Fibroblast of skin of right biceps (primary cell): ENCODE results near the gene RYR3.

Experiments
- DNase-seq: peaks from one replicate; pipeline ENCODE4 v3.0.0-alpha.2; 2013

The RYR3 gene

DNA sequence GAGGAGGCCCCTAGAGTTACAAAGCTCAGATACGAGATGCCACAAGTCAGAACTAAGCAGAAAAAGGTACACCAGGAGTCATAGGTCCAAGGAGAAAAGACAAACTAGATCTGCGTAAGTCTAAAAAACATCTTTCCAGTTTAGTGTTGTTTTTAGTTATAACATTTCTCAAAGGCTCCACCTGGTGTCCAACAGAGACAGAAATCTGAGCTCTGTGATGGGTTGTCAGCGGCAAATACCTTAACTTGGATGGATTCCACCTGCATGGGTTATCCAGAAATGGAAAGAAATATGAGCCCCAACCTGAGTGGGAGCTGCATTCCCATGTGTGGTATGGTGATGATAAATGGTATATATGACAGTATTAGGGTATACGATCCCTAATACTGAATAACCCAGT, 418.9 kb downstream of the RYR3 start:
- DNase-seq, result no peak

DNA sequence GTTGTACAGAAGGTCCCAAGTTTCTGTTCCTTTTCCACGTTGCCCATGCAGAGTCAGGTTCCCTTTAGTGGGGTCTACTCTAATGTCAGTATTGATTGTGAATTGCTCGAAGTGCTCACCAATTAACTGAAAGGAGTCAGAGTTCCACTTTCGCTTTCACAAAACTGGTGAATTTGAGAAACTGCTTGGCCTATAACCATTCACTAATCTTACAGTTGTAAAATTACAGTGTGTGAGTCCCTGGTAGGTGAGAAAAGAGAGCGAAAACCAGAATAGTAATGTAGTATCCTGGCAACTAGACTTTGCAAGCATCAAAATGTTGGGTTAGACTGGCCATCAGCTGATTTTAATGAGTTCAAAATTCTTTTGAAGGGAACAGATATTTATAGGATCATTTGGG, 420.0 kb downstream of the RYR3 start:
- DNase-seq, result no peak

DNA sequence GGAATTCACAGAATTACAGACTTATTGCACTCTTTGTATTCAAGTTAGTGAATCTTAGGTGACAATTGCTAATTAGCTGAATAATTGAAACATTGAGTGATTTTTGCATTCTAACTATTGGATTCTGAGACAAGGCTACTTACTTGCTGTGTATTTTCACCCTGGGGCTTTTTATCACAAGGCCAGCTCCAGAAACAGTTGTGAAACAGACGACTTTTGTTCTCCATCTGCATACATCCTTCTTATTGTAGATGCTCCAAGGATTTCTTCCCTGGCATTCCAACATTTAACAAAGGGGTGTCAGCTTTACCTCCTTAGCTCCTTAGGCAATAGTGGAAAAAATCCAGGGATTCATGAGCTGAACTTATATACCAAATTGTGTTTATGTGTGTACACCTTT, 424.4 kb downstream of the RYR3 start:
- DNase-seq, result no peak

DNA sequence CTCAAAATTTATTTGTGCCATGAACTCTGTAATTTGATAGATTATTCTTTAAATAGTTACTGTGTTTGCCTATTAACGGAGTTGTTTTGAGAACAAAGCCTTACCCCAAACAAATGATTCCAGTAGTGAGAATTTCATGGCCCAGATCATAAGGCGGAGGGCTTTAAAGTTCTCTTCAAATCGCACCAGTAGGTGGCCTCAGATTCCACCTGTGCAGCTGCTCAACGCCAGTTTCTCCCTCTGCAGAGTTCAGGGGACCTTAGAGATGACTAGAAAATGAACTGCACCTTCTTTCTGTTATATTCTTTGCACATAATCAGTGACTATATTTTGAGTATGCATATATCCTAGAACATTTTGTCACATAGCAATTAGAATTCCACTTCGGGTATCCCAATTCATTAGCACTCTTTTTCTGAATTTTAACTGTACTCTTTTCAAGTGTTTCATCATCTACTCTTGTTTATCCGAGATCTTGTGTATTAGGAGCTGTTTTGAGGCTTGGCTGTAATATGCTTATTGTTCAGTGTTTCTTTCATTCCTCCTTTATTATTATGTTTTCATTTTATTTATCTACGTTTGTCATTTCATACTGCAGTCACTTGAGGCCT, 425.0 kb downstream of the RYR3 start:
- DNase-seq, result peak; percentile 22

DNA sequence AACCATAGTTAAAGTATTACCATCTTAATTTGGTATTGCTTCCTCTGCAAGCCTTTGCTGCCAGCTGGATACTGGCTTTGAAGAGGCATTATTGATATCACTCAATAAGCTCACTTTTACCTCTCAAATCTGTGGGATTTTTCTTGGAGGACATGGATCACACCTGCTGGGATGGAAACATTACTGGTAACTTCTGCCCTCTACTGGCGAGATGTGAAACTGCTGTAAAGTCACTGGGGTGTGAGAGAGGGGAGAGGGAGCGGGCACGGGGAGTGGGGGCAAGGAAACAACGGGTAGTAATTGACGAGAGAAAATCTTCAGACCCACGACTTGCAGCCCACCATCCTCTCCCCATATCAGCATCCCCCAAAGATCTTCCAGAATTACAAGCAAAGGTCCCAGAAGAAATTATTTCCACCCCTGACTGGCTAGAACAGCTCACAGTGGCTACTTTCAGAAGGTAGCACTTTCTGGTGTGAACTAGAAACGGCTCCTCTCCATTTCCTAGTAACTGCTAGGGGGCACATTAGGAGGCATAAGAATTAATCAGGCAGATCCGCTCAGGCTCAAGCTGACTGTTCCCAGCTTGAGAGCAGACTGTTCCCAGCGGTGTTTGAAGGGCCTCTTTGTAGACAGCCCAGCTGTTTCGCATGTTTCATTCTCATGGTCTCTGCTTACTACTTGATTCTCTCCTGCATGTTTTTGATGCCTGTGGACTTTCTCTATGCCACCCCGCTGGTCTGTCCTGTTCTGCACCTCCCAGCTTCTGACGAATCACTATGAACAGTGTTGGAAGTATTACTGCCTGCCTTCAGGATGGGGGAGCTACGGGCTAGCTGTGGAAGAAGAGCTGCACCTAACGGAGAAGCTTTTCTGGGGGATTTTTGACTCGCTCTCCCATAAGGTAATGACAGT, 427.2 kb downstream of the RYR3 start:
- peak; percentile 15 for DNase-seq

DNA sequence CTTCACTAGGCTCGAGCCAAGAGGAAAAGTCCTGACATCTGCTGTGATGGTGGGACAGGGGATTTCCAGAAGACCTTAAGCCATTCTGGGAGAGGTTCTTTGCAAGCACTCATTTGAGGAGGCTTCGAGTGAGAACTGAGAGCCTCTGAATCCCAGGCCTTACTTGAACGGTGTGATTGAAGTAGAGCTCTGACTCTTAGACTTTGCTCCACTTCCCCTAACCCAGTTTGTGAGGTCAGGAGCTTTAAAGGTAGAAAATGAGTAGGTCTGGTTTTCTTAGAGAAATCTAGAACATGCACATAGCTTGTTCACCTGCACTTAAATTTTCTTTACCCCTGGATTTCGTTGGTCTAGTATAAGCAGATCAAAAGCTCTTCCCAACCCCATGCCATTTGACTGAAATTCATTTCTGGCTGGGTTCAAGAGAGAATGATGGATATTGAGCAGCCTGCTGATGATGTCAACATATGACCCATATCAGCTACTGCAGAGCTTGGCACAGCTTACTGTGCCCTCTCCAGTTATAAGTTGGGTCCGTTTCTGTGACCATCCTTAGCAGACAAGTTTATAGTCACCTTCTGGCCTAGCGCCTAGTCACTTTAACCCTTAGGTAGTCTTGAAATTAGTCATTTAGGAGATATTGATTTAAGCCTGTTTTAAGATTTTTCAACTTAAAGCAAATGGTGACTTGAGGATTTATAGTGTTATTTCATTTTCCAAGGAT, 428.3 kb downstream of the RYR3 start:
- no peak for DNase-seq

DNA sequence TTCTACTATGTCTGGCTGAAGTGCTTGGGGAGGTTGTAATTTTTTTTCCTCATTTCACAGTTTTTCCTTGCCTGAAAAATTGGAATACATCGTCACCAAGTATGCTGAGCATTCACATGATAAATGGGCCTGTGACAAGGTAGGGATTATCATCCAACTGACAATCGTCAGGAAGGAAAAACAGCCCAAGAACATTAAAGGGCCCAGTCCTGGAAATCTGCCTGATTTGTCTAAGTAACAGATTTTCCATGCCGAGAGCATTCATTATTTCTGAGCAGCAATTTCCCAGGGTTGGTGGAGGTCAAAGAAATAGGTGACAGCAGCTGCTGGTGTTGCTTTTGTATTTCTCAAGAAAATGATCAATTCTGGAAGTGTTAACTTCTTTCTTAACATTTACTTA, 431.5 kb downstream of the RYR3 start:
- DNase-seq, result no peak

DNA sequence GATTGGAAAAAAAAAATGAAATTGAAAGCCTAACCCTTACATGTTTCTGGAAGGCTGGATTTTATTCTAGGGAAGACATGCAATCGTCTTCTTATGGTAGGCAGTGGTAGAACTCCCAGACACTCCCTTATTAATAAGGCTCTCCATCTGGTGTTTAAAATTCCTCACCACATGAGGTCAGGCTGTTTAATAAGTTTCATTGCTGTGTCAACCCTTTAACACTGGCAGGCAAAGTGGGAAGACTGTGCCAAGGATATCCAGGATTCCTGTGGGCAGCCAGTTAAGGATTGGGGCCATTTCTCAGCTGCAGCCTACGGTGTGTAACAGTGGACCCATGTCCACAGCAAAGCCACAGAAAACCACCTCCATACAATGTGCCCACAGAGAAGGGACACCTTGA, 432.0 kb downstream of the RYR3 start:
- peak; percentile 17 for DNase-seq

DNA sequence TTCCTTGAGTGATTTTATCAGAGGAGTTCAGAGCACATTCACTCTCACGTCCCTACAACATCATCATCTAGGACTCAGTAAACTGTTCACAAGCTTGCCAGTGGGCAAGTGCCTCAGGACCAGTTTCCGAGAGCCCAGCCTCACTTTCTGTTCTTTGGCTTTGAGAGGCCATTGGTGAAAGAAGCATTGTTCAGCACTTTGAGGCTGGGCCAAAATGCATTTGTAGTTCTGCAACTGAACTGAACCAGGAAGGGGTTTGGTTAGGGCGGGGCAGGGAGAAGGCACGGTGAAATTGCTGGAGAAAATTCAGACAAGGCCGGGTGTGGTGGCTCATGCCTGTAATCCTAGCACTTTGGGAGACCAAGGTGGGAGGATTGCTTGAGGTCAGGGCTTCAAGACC, 435.4 kb downstream of the RYR3 start:
- DNase-seq, result no peak

DNA sequence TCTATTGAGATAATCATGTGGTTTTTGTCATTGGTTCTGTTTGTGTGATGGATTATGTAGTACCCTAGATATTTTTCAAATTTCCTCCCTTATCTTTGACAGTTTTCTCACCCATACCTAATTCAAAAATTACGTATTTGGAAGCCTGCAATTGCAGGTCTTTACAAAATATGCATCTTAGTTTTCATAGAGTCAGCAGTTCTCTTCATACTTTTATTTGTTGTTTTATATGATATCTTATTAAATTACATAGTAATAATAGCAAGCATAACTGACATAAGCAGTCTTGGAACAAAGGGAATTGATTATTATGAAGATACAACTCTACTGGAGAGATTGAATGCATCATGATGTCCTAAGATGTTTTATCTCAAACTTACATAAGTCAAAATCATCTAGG, 442.2 kb downstream of the RYR3 start:
- no peak for DNase-seq

DNA sequence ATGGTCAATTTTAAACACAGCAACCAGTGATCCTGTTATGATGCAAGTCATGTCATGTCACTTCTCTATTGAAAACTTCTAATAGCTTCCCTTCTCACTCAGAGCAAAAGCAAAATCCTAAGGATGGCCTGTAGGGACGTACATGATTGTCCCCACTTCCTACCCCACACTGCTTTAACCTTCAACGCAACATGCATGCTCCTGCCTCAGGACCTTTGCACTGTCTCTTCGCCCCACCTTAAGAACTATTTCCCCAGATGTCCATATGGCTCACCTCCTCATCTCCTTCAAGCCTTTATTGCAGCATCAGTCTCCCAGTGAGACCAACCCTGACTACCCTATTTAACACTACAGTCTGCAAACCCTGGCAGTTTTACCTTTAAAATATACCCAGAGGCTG, 443.5 kb downstream of the RYR3 start:
- no peak for DNase-seq

DNA sequence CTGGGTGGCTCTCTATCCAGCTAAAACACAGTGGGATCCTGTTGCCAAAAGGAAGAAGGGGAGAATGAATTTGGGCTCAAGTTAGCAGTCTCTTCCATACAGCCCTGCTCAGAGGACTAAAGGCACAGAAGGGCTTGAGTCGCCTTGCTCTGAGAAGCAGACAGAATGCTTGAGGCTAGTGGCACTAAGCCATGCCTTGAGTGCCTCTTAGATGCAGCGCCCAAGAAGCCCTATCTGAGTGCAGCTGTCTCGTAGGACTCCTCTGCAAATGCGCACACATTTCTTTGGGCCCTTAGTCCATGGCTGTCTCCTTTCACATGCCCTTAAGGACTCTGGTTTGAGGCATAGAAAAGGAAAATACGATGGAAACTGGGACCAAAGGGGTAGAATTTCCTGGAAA, 446.2 kb downstream of the RYR3 start:
- DNase-seq, result no peak

DNA sequence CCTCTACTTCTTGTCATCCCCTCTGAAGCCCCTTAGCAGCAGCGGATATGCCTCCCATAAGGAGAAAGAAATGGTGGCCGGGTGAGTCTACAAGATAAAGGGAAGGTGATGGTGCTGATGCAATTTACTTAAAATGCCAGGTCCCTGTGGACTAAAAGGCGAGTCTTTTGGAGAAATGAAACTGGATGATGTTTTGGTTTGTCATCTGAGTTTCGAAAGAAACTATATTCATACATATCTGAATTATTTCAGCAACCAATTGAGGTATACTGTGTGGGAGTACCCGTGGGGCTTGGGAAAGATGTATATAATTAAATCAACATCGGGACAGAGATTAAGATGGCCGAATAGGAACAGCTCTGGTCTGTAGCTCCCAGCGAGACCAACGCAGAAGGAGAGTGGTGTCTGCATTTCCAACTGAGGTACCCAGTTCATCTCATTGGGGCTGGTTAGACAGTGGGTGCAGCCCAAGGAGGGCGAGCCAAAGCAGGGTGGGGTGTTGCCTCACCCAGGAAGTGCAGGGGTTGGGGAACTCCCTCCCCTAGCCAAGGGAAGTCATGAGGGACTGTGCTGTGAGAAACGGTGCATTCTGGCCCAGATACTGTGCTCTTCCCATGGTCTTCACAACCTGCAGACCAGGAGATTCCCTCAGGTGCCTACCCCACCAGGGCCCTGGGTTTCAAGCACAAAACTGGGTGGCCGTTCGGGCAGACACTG, 446.9 kb downstream of the RYR3 start:
- DNase-seq, result no peak

DNA sequence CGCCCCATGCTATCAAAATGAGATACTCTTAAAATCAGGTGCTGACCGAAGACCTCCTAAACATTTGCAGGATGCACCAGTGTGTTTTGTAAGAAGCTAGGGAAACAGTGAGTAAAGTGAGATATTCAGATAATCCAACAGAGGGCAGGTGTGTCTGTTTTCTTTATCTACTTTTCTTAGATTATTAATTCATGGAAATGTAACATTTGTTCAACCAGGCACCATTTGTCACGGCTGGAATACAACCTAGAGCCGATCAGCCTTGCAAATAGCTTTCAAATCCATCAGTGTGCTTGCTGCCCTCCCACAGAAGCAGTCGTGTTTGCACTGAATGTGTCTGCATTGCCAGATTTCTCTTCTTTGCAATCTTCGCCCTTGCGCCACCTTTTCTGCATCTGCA, 455.6 kb downstream of the RYR3 start:
- DNase-seq, result no peak

DNA sequence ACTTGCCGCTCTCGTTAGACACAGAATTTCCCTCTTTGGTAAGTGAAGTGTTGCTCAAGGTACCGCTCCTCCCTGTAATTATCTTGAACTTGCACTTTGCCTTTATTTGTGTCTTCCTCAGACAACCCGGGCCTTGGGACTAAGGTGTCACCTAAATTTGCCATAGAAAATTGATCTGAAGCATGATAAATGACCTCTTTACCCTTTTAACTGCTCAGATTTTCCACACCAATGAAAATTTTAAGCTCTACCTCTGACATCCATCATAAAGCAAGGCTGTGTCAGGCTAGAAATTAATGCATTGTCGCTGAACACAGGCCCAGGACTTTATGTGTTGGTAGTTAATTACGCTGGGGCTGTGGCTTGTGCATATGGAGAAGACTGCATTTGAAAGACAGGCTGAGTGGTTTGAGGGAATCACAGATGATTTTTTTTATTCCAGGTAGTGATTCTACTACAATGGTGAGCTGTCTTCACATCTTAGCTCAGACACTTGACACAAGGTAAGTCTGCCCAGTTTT, 458.0 kb downstream of the RYR3 start:
- no peak for DNase-seq

DNA sequence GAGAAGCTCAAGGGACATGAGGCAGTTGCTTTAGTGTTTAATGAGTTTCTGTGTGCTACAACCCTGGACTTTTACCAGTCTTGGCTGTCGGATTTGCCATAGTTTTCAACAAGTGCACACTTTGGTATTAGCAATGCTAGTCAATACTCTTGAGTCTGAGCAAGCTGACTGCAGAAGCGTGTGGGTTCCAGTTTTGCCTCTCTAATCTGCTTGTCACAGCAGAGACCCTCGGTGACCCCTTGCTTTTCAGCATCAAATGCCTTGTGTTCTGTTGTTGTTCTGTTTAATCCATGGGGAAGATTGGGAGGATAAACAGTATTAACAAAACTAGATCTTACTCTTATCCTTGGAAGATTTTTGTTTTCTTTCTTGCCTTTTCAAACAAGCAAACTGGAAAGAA, 463.2 kb downstream of the RYR3 start:
- DNase-seq, result no peak

DNA sequence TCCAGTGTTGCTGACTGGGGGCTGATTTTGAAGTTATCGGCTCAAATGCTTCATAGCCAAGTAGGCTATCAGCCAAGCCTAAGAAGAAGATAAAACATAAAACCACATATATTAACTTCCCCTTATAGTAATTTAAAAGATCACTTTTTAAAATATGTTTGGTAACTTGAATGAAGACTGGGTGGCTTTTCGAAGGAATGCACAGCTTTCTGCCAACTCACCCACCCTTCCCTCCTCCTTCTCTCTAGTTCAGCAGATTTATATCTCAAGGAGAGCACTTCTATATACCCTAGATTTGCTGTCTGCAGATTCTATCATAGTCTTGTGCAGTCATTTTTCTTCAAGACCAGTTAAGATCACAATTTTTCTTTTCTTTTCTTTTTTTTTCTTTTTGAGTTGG, 468.1 kb downstream of the RYR3 start:
- DNase-seq, result no peak

DNA sequence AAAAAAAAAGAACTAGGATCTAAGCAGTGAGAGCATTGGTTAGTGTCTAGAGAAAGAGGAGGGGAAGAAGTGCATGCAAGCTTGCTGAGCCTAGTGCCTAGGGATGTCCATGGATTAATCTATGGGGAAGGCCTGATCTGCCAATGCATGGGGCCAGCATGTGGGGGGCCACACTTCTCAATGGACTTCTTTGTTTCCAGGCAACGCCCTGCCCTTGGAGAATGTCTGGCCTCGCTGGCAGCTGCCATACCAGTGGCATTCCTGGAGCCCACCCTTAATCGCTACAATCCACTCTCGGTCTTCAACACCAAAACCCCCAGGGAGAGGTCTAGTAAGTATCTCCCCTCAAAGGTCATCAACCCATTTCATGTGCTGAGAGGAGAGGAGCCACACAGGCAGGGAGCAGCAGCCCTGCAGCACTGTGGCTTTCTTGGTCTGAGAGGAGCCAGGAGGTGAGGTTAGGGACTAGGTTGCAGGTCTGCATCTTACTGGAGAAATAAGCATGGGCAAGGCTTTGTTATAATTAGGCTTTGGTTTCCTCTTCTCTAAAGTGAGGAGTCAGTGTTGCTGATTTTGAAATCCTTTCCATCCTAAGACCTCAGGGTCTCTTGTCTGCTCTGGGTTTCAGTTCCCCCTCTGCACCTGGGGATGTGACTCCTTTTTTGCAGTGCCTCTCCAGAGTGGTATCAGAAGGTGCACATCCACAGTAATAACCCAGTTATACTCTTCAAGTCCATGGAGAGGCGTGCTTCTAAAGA, 469.4 kb downstream of the RYR3 start:
- DNase-seq, result no peak

DNA sequence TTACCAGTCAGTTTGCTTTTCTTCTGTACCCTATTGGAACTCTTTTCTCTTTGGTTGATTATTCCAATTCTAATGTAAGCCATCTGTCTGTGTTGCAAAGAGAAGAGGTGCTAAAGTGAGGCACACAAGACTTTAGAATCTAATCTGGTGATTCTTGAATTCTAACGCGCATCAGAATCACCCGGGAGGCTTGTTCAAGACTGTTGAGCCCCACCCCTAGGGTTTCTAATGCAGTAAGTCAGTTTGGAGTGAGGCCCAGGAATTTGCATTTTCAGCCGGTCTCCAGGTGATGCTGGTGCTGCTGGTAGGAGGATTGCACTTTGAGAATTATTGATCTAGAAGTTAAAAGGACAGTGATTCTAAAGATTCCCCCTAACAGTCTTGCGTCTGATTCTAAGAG, 472.2 kb downstream of the RYR3 start:
- DNase-seq, result no peak

DNA sequence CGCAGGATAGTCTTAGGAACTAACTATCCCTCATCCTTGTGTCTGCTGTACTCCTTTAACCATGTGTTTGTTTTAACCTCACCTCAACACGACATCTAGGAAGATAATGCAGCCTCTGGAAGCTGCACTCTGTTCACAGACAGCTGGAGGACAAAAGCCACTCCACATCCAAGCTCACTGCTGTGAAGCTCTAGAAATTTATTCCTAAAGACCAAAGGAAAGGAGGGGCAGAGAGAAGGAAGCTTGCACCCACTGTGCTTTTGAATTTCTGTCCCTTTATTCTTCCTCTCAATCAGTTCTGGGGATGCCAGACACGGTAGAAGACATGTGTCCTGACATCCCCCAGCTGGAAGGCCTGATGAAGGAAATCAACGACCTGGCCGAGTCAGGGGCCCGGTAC, 474.6 kb downstream of the RYR3 start:
- no peak for DNase-seq

DNA sequence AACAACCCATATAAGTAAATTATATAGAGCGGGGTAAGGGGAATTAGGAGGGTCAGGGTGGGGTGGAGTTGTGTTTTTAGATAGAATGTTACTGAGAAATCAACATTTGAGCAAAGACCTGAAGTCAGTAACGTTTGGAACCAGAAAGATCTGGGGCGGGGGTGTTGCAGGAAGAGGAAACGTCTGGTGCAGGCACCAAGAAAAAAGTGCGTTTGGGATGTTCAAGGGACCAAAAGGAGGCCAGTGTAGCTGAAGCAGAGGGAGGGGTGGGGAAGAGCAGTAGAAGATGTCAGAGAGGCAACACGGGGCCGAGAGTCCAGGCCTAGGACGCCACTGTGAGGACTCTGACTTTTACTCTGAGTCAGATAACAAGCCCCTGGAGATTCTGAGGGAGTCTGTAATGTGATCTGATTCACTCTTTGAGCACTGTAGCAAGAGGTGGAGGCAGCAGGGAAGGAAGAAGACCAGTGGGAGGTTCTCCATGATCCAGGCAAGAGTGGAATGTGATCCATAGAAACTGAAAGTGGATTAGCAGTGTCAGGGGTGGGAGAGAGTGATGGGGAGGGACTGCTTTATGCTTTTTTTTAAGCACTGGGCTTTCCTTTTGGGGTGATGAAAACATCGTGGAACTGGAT, 478.3 kb downstream of the RYR3 start:
- DNase-seq, result peak; percentile 65

DNA sequence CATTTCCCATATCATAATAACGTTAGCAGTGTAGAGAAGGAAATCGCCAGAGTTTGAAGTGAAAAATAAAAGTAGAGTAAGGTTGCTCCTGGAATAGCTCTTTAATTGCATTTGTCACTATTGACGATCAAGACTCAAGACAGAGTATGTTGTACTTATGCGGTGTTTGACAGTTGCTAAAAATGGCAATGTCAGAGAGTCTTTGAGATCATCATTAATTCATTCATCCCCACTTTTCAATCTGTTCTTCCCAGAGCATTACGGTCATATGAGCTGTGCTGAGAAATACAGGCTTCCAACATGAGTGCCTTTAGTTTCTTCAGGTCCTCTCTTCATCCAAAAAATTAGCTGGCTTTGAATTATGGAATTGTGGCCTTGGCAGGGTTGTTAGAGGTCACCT, 483.7 kb downstream of the RYR3 start:
- no peak for DNase-seq
